K562 (cell line): ENCODE data around the gene C9. TPM values are rescaled to one million over a fixed set of nuclear protein-coding genes. Genes with fewer than 3 reads are reported as not detected.
"Not testable (repeated sequence)": the region's sequence is repeated elsewhere in the genome, so short reads cannot be mapped to it uniquely, and the experiment has no call there.

Experiments
- ATAC-seq: fragments of 200-7000 bp; cut with Tn5 transposase; 3 replicates; pipeline ENCODE4 v1.9.1; 2020; ENCODE audit warnings: moderate library complexity
- BruUV-seq: library from RNA; stranded (reverse); fragments of 400-500 nt; replicated peaks from 2 replicates; lab custom pipeline; 2021; lab: Mats Ljungman, UMichigan
- CTCF ChIA-PET: fragments of 300-600 bp; formaldehyde crosslinking; extraction: SDS; loops from one replicate; lab custom pipeline; 2021; ENCODE audit warnings: low intra/inter-chr PET ratio; lab: Yijun Ruan, JAX
- POLR2A ChIA-PET: fragments of 300-600, 350-650 bp; sonication (Branson Sonifier 250); formaldehyde crosslinking; extraction: SDS; loops from one replicate; lab custom pipeline; 2021; ENCODE audit warnings: antibody characterized with exemption, inconsistent platforms; lab: Yijun Ruan, JAX
- DNase-seq, 4 experiments: peaks; one replicate each; pipeline versions ENCODE4 v3.0.0 to v3.0.0-alpha.2; 2011 to 2018; ENCODE audit warnings: low spot score in 3 of 4, mixed read lengths in 3 of 4; ENCODE audit errors: extremely low read depth in 1 of 4
- FAIRE-seq: peaks from 2 replicates; lab custom pipeline; 2011; peaks lifted over from hg19 to GRCh38; lab: Jason Lieb, UNC
- H2AFZ ChIP-seq: 2 replicates; pipeline ENCODE4 v1.6.0; 2011; ENCODE audit warnings: low read depth, low read length, control low read depth, inconsistent platforms
- H3K27ac ChIP-seq: fragments of 200-600 bp; 3 replicates; pipeline ENCODE4 v1.8.0; 2011; ENCODE audit warnings: low read depth, mild to moderate bottlenecking, control low read depth, inconsistent platforms, low read length, moderate library complexity, mixed read lengths; ENCODE audit errors: extremely low read depth
- H3K27me3 ChIP-seq, 2 experiments: fragments of 300-600 bp in 1 of 2; 2 replicates in 1 of 2; 3 replicates in 1 of 2; pipeline versions ENCODE4 v1.6.0 to v1.8.0; 2011; ENCODE audit warnings: inconsistent platforms in 2 of 2, low read length in 2 of 2, mild to moderate bottlenecking in 1 of 2, mixed read lengths in 1 of 2, moderate library complexity in 1 of 2; ENCODE audit not compliant: control insufficient read depth in 2 of 2, insufficient read depth in 2 of 2
- H3K36me3 ChIP-seq: fragments of 300-600 bp; 3 replicates; pipeline ENCODE4 v1.8.0; 2011; ENCODE audit warnings: mild to moderate bottlenecking, low read length, inconsistent platforms; ENCODE audit not compliant: control insufficient read depth, insufficient read depth
- H3K4me1 ChIP-seq, 2 experiments: fragments of 200-600 bp in 1 of 2; replicated peaks in 1 of 2; 2 replicates in 1 of 2; 3 replicates in 1 of 2; pipeline versions ENCODE4 v1.5.1 to v1.8.0; 2011; ENCODE audit warnings: inconsistent platforms in 2 of 2, low read length in 2 of 2, mild to moderate bottlenecking in 1 of 2, mixed read lengths in 1 of 2, moderate library complexity in 1 of 2; ENCODE audit not compliant: control insufficient read depth in 2 of 2, insufficient read depth in 2 of 2
- H3K4me2 ChIP-seq: 2 replicates; pipeline ENCODE4 v1.6.1; 2011; ENCODE audit warnings: low read length, control low read depth, inconsistent platforms, mixed read lengths; ENCODE audit not compliant: insufficient read depth
- H3K4me3 ChIP-seq: fragments of 200-600 bp; sonication (generic), shearing (Covaris generic); 2 replicates; pipeline ENCODE4 v1.5.1; 2016; ENCODE audit warnings: control low read depth, inconsistent platforms
- H3K79me2 ChIP-seq: fragments of 200-600 bp; 3 replicates; pipeline ENCODE4 v1.8.0; 2011; ENCODE audit warnings: low read length, inconsistent platforms; ENCODE audit not compliant: control insufficient read depth, insufficient read depth
- H3K9ac ChIP-seq, 2 experiments: 2 replicates each; pipeline versions ENCODE4 v1.6.0 to v1.6.1; 2011; ENCODE audit warnings: low read depth in 2 of 2, low read length in 2 of 2, control low read depth in 1 of 2, inconsistent platforms in 1 of 2, mild to moderate bottlenecking in 1 of 2, mixed read lengths in 1 of 2; ENCODE audit not compliant: insufficient read depth in 1 of 2
- H3K9me1 ChIP-seq: one replicate; pipeline ENCODE4 v1.6.0; 2011; ENCODE audit warnings: inconsistent platforms, mild to moderate bottlenecking, low read length, moderate library complexity; ENCODE audit not compliant: control insufficient read depth, insufficient read depth
- H3K9me3 ChIP-seq: replicated peaks from 2 replicates; pipeline ENCODE4 v1.5.1; 2011; ENCODE audit warnings: low read depth, low read length, inconsistent platforms; ENCODE audit not compliant: control insufficient read depth, insufficient read depth
- H4K20me1 ChIP-seq: replicated peaks from 2 replicates; pipeline ENCODE4 v1.6.1; 2011; ENCODE audit warnings: low read length, inconsistent platforms, mixed read lengths; ENCODE audit not compliant: control insufficient read depth, insufficient read depth
- CEBPB ChIP-seq: fragments of 450-650 bp; IDR thresholded peaks from 2 replicates; pipeline ENCODE4 v1.6.1; 2016; ENCODE audit warnings: missing genetic modification characterization, missing compliant biosample characterization
- CEBPG ChIP-seq, 3 experiments: fragments of 200-800 bp in 1 of 3; sonication (Bioruptor generic) in 1 of 3; sonication (generic) in 1 of 3; formaldehyde crosslinking in 1 of 3; IDR thresholded peaks in 2 of 3; conservative IDR thresholded peaks in 1 of 3; 2 replicates each; pipeline versions ENCODE4 v1.6.1 to v1.8.0; 2016 to 2022; ENCODE audit warnings: missing compliant biosample characterization in 2 of 3, missing genetic modification characterization in 2 of 3, mild to moderate bottlenecking in 1 of 3, missing genetic modification reagents in 1 of 3
- IRF9 ChIP-seq: fragments of 450-650 bp; IDR thresholded peaks from 2 replicates; pipeline ENCODE4 v1.6.1; 2016; ENCODE audit warnings: missing biosample characterization, missing genetic modification characterization
- ZNF146 ChIP-seq: IDR thresholded peaks from one replicate; pipeline ENCODE4 v1.6.1; 2018; ENCODE audit warnings: missing compliant biosample characterization; ENCODE audit not compliant: unreplicated experiment
- ZNF699 ChIP-seq: fragments of 250-450 bp; sonication (Bioruptor Pico); IDR thresholded peaks from 2 replicates; pipeline ENCODE4 v1.8.0; 2021; ENCODE audit warnings: mild to moderate bottlenecking, moderate library complexity; ENCODE audit not compliant: insufficient replicate concordance
- WGBS: fragments of 100-300 bp; shearing (Covaris generic); methylation state at CpG from one replicate; pipeline ENCODE4 v1.1.6; 2016; ENCODE audit warnings: low coverage, mixed read lengths; ENCODE audit not compliant: insufficient coverage; ENCODE audit errors: missing lambda C conversion rate; 5-methylcytosine and 5-hydroxymethylcytosine counted together
- in situ Hi-C: fragments of 300-500 bp; cut with MboI; formaldehyde crosslinking; loops from 4 replicates; pipeline ENCODE4 v1.15.0; 2018; ENCODE audit warnings: inconsistent platforms, mixed read lengths
- intact Hi-C: fragments of 100-400 bp; cut with micrococcal nuclease; formaldehyde crosslinking; loops from 2 replicates; pipeline ENCODE4 v1.14.2; 2022
- polyA plus RNA-seq, 8 experiments: library from polyadenylated mRNA; depleted of rRNA in 4 of 8; stranded (reverse) in 5 of 8; unstranded in 3 of 8; fragments of >200 nt; fragmentation: Nextera tagmentation in 2 of 8; fragmentation: Illumina TruSeq in 1 of 8; extraction: Ambion mirVana in 2 of 8; extraction: Trizol in 1 of 8; gene quantifications; 2 replicates each; pipeline versions ENCODE4 v1.2.1 to v1.2.3, GENCODE V29; 2011 to 2014; ENCODE audit warnings: inconsistent platforms in 1 of 8, missing spikeins in 1 of 8
- total RNA-seq, 7 experiments: library from RNA; depleted of rRNA in 6 of 7; stranded (reverse); fragments of >200 nt in 6 of 7; fragmentation: Illumina TruSeq in 2 of 7; extraction: Trizol in 2 of 7; gene quantifications; 2 replicates each; pipeline versions ENCODE4 v1.2.1 to v1.2.3, GENCODE V29; 2011 to 2021; ENCODE audit warnings: low replicate concordance in 1 of 7

The C9 gene
- total and polyA plus RNA-seq, 9 of the 15 experiments (the other 6 are each of a cell fraction or from before 2014, with no cell fraction given) = 0.08 to 0.38 TPM; not detected in 7

- BruUV-seq, H3K9ac ChIP-seq, in situ Hi-C loops, H3K27me3 ChIP-seq, H3K79me2 ChIP-seq, ATAC-seq, H3K4me1 ChIP-seq, FAIRE-seq, H3K27ac ChIP-seq, H3K9me1 ChIP-seq, H2AFZ ChIP-seq, DNase-seq, intact Hi-C loops, H3K36me3 ChIP-seq, H4K20me1 ChIP-seq, H3K4me2 ChIP-seq, CTCF ChIA-PET, POLR2A ChIA-PET, H3K4me3 ChIP-seq, H3K9me3 ChIP-seq: not testable (repeated sequence)
- peak; percentile 85 for TF ChIP-seq ZNF146 (CRISPR knock-in tag)
- 11% methylated on average over 3 of the region's 3 CpGs for WGBS
These were observed 47.8 kb downstream of the C9 start for GRCh38 chr5:39316464-39316863.

GRCh38 chr5:39315995-39316394 is 48.3 kb downstream of the C9 start:
- in situ Hi-C loops = no loop called here
- no peaks in the 10 kb centered on the region; the same call in 1 of the 2 replicates for H3K9me3 ChIP-seq
- TF ChIP-seq CEBPG (CRISPR knock-in tag; IDR thresholded peaks at IDR 0.05) (no peak), CEBPG (tag; conservative IDR thresholded peaks at IDR 0.05 in 1 of 2, IDR thresholded peaks at IDR 0.05 in 1 of 2) (peak; percentile 53 to 91; a peak in 3 of 4 replicates), CEBPB (peak; percentile 65), ZNF699 (CRISPR knock-in tag) (no peak), IRF9 (0 out of 2 replicates have a peak, but pooled peaks have one; percentile 26)
- TF ChIP-seq, all 486 proteins: peak for 3
- FAIRE-seq = no peak
- ATAC-seq = no peak
- Histone ChIP-seq H3K4me2 (no peak overlapping the region), H4K20me1 (no peaks in the 10 kb centered on the region), H2AFZ (no peak overlapping the region), H3K36me3 (no peaks in the 10 kb centered on the region), H3K9ac (no peak overlapping the region), H3K27ac (no peak overlapping the region), H3K4me3 (no peak overlapping the region), H3K4me1 (no peaks in the 10 kb centered on the region), H3K27me3 (no peaks in the 10 kb centered on the region), H3K79me2 (no peaks in the 10 kb centered on the region), H3K9me1 (no peaks in the 10 kb centered on the region)
- CTCF ChIA-PET = no interaction called here
- DNase-seq = no peak
- POLR2A ChIA-PET = no interaction called here
- no TSS peak for BruUV-seq
- 10% methylated on average over 4 of the region's 4 CpGs for WGBS
- intact Hi-C loops = no loop called here
